HEK293T (cell line): Measurements from ENCODE around the gene LPIN1.
"Not testable (repeated sequence)": the region's sequence is repeated elsewhere in the genome, so short reads cannot be mapped to it uniquely, and the experiment has no call there.

Experiments
- CTCF ChIA-PET: fragments of 350-600 bp; formaldehyde crosslinking; extraction: SDS; loops from one replicate; lab custom pipeline; 2021; ENCODE audit warnings: antibody characterized with exemption, inconsistent platforms; lab: Yijun Ruan, JAX
- POLR2A ChIA-PET: fragments of 350-600 bp; formaldehyde crosslinking; extraction: SDS; loops from one replicate; lab custom pipeline; 2020; ENCODE audit warnings: antibody characterized with exemption, inconsistent platforms; lab: Yijun Ruan, JAX
- DNase-seq: peaks from one replicate; pipeline ENCODE4 v3.0.0; 2012; ENCODE audit warnings: mixed read lengths; ENCODE audit errors: extremely low spot score
- ARNT ChIP-seq: fragments of 450-650 bp; IDR thresholded peaks from 2 replicates; pipeline ENCODE4 v1.6.1; 2017; ENCODE audit warnings: mild to moderate bottlenecking
- BHLHE40 ChIP-seq: fragments of 450-650 bp; IDR thresholded peaks from 2 replicates; pipeline ENCODE4 v1.6.1; 2016; ENCODE audit warnings: mild to moderate bottlenecking, moderate library complexity, borderline replicate concordance
- CTBP1 ChIP-seq: fragments of 450-650 bp; IDR thresholded peaks from 2 replicates; pipeline ENCODE4 v1.6.1; 2016; ENCODE audit warnings: borderline replicate concordance
- ELF4 ChIP-seq: fragments of 450-650 bp; IDR thresholded peaks from 2 replicates; pipeline ENCODE4 v1.6.1; 2017; ENCODE audit warnings: antibody characterized with exemption
- FOXA1 ChIP-seq: fragments of 450-650 bp; IDR thresholded peaks from 2 replicates; pipeline ENCODE4 v1.6.1; 2016; ENCODE audit warnings: mild to moderate bottlenecking
- FOXK2 ChIP-seq: fragments of 450-650 bp; IDR thresholded peaks from 2 replicates; pipeline ENCODE4 v1.6.1; 2016; ENCODE audit warnings: mild to moderate bottlenecking
- FOXM1 ChIP-seq: fragments of 450-650 bp; IDR thresholded peaks from 2 replicates; pipeline ENCODE4 v1.6.1; 2017; ENCODE audit warnings: mild to moderate bottlenecking, borderline replicate concordance
- HDGF ChIP-seq: fragments of 450-650 bp; IDR thresholded peaks from 2 replicates; pipeline ENCODE4 v1.6.1; 2017; ENCODE audit warnings: antibody characterized with exemption, borderline replicate concordance
- L3MBTL2 ChIP-seq: fragments of 450-650 bp; conservative IDR thresholded peaks from 2 replicates; pipeline ENCODE4 v1.6.1; 2016; ENCODE audit warnings: mild to moderate bottlenecking
- LEF1 ChIP-seq: fragments of 450-650 bp; IDR thresholded peaks from 2 replicates; pipeline ENCODE4 v1.6.1; 2017; ENCODE audit warnings: mild to moderate bottlenecking, borderline replicate concordance
- NFRKB ChIP-seq: fragments of 450-650 bp; IDR thresholded peaks from 2 replicates; pipeline ENCODE4 v1.6.1; 2016; ENCODE audit warnings: mild to moderate bottlenecking, moderate library complexity
- SP1 ChIP-seq: fragments of 450-650 bp; IDR thresholded peaks from 2 replicates; pipeline ENCODE4 v1.6.1; 2017
- SUZ12 ChIP-seq: fragments of 450-650 bp; IDR thresholded peaks from 2 replicates; pipeline ENCODE4 v1.6.1; 2016; ENCODE audit warnings: mild to moderate bottlenecking
- TARDBP ChIP-seq: fragments of 450-650 bp; IDR thresholded peaks from 2 replicates; pipeline ENCODE4 v1.6.1; 2016
- ZNF384 ChIP-seq: fragments of 450-650 bp; IDR thresholded peaks from 2 replicates; pipeline ENCODE4 v1.6.1; 2016
- TF ChIP-seq, protein P1 (sequence below): fragments of 450-650 bp; IDR thresholded peaks from 2 replicates; pipeline ENCODE4 v1.6.1; 2016

The LPIN1 gene

GRCh38 chr2:11723061-11723371 is 23.4 kb upstream of the LPIN1 start:
- CTCF ChIA-PET = no interaction called here

GRCh38 chr2:11724151-11724550 is 22.3 kb upstream of the LPIN1 start:
- ChIA-PET CTCF (no interaction called here), POLR2A (no interaction called here)
- DNase-seq = no peak
- TF ChIP-seq ZNF384 = no peak
- no peak for TF ChIP-seq FOXA1
- TF ChIP-seq SUZ12 = no peak

More at GRCh38 chr2:11723061-11723371, 23.4 kb upstream of the LPIN1 start:
- no peak for DNase-seq
- POLR2A ChIA-PET = no interaction called here
- TF ChIP-seq, protein P1, sequence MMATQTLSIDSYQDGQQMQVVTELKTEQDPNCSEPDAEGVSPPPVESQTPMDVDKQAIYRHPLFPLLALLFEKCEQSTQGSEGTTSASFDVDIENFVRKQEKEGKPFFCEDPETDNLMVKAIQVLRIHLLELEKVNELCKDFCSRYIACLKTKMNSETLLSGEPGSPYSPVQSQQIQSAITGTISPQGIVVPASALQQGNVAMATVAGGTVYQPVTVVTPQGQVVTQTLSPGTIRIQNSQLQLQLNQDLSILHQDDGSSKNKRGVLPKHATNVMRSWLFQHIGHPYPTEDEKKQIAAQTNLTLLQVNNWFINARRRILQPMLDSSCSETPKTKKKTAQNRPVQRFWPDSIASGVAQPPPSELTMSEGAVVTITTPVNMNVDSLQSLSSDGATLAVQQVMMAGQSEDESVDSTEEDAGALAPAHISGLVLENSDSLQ = no peak
- no peak for TF ChIP-seq TARDBP

- TF ChIP-seq CTBP1 (no peak), FOXA1 (no peak), HDGF (no peak), SP1 (no peak), L3MBTL2 (no peak), TARDBP (no peak), FOXM1 (no peak), NFRKB (no peak), ZNF384 (no peak), FOXK2 (no peak), ELF4 (no peak), BHLHE40 (no peak), LEF1 (no peak)
- TF ChIP-seq, protein P1 = no peak
- no peak for DNase-seq
- POLR2A ChIA-PET = no interaction called here
- CTCF ChIA-PET = no interaction called here
Observed at GRCh38 chr2:11726384-11726783, 20.0 kb upstream of the LPIN1 start.

DNA sequence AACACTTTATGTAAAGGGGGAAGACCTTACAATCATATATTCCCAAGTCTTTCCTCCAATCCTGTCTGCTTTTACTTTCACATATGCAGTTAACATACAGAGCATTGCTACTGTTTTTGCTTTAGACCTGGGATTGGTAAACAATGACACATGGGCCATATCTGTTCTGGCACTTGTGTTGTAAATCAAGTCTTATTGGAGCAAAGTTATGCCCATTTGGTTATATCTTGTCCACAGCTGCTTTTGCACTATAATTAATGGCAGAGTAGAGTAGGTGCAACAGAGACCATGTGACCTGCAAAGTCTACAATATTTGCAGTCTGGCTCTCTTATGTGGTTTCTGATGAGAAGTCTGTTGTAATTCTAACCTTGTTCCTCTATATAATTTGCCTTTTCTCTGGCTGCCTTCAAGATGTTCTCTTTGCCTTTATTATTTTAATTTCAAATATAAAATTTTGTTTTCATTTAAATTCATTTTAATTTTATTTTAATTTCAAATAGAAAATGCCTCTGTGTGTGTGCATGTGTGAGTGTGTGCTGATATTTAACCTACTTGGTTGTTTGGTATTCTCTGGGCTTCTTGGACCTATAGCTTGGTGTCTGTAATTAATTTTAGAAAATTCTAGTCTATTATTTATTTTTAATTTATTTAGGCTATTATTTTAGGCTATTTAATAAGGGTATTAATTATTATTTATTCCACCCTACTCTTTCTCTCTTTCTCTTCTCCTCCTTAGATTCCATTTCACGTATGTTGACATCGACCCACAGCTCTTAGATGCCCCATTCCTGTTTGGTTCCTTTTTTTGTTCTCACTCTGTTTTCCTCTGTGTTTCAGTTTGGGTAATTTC is 16.8 kb upstream of the LPIN1 start:
- ChIA-PET CTCF (no interaction called here), POLR2A (no interaction called here)
- no peak for DNase-seq

DNA sequence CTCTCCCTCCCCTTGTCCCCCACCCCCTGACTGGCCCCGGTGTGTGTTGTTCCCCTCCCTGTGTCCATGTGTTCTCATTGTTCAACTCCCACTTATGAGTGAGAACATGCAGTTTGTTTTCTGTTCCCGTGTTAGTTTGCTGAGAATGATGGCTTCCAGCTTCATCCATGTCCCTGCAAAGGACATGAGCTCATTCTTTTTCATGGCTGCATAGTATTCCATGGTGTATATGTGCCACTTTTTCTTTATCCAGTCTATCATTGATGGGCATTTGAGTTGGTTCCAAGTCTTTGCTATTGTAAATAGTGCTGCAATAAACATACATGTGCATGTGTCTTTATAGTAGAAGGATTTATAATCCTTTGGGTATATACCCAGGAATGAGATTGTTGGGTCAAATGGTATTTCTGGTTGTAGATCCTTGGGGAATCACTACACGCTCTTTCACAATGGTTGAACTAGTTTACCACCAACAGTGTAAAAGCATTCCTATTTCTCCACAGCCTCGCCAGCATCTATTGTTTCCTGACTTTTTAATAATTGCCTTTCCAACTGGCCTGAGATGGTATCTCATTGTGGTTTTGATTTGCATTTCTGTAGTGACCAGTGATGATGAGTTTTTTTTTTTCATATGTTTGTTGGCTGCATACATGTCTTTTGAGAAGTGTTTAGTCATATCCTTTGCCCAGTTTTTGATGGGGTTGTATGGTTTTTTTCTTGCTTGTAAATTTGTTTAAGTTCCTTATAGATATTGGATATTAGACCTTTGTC is 15.0 kb upstream of the LPIN1 start:
- CTCF ChIA-PET, POLR2A ChIA-PET, DNase-seq: not testable (repeated sequence)

More for the DNA sequence above, 16.8 kb upstream of the LPIN1 start:
- TF ChIP-seq NFRKB = no peak
- no peak for TF ChIP-seq FOXM1
- no peak for TF ChIP-seq LEF1
- TF ChIP-seq SUZ12 = no peak
- TF ChIP-seq BHLHE40 = no peak
- TF ChIP-seq TARDBP = no peak
- no peak for TF ChIP-seq SP1
- no peak for TF ChIP-seq ARNT
- TF ChIP-seq ELF4 = no peak
- TF ChIP-seq L3MBTL2 = no peak
- TF ChIP-seq, protein P1 = no peak
- no peak for TF ChIP-seq FOXA1
- TF ChIP-seq CTBP1 = no peak
- no peak for TF ChIP-seq HDGF
- no peak for TF ChIP-seq ZNF384
- no peak for TF ChIP-seq FOXK2

DNA sequence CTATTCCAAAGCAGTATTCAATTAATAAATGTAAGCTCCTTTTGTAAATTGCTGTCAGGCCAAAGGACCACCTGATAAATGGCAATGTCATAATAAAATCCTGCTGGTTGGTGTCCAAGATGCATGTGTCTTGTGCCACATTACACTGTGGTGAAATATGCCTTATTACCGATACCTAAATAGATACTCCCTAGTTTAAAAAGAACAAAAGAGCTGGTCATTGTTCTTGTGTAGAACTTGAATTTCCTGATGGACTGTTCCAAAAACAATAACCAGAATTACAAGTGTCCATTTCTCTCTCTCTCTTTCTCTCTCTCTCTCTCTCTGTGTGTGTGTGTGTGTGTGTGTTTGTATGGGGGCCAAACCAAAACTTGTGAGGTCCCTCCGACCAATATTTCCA is 13.8 kb upstream of the LPIN1 start:
- POLR2A ChIA-PET = no interaction called here
- no peak for DNase-seq
- TF ChIP-seq FOXK2 (no peak), HDGF (no peak), FOXM1 (no peak), ZNF384 (no peak), LEF1 (no peak), CTBP1 (no peak), ARNT (no peak), ELF4 (no peak), TARDBP (no peak), BHLHE40 (no peak), SUZ12 (no peak), FOXA1 (no peak), L3MBTL2 (no peak), SP1 (no peak), NFRKB (no peak)
- TF ChIP-seq, protein P1 = no peak
- CTCF ChIA-PET = no interaction called here

DNA sequence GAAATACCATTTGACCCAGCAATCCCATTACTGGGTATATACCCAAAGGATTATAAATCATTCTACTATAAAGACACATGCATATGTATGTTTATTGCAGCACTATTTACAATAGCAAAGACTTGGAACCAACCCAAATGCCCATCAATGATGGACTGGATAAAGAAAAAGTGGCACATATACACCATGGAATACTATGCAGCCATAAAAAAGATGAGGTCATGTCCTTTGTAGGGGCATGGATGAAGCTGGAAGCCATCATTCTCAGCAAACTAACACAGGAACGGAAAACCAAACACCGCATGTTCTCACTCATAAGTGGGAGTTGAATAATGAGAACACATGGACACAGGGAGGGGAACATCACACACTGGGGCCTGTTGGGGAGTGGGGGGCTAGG is 8.6 kb upstream of the LPIN1 start:
- DNase-seq, POLR2A ChIA-PET: not testable (repeated sequence)
- CTCF ChIA-PET = interaction anchor here (1.1 to 1.6 kb wide), 3 partner anchors 10 to 42 kb away, joined by 3 to 7 read pairs (median 5); no protein-coding TSS in a partner anchor
